ENCODE results near the gene MLNR.

DNA sequence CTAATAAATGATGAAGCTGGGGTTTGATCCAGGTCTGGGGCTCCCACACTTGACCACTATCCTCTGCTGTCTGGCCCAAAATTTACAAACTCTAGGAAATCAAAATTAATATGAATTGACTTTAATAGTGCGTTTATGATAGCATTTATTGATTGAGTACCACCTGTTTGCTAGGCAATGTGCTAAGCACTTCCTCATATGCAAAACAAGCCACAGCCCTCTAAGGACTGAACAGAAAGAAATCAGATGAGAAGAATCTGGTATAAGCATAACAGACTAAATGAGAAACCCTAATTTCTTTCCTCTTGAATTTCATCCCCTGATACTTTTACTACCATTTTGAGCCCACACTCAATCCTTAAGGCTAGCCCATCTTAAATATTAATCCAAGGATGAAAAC is 6.6 kb upstream of the MLNR start:
- TF ChIP-seq, protein P1, sequence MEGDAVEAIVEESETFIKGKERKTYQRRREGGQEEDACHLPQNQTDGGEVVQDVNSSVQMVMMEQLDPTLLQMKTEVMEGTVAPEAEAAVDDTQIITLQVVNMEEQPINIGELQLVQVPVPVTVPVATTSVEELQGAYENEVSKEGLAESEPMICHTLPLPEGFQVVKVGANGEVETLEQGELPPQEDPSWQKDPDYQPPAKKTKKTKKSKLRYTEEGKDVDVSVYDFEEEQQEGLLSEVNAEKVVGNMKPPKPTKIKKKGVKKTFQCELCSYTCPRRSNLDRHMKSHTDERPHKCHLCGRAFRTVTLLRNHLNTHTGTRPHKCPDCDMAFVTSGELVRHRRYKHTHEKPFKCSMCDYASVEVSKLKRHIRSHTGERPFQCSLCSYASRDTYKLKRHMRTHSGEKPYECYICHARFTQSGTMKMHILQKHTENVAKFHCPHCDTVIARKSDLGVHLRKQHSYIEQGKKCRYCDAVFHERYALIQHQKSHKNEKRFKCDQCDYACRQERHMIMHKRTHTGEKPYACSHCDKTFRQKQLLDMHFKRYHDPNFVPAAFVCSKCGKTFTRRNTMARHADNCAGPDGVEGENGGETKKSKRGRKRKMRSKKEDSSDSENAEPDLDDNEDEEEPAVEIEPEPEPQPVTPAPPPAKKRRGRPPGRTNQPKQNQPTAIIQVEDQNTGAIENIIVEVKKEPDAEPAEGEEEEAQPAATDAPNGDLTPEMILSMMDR (IDR thresholded peaks at IDR 0.05; ENCODE audit: low read depth, low read length, missing input control): no peak
- TF ChIP-seq, protein P2, sequence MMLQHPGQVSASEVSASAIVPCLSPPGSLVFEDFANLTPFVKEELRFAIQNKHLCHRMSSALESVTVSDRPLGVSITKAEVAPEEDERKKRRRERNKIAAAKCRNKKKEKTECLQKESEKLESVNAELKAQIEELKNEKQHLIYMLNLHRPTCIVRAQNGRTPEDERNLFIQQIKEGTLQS (IDR thresholded peaks at IDR 0.05): no peak
- TF ChIP-seq, protein P3, sequence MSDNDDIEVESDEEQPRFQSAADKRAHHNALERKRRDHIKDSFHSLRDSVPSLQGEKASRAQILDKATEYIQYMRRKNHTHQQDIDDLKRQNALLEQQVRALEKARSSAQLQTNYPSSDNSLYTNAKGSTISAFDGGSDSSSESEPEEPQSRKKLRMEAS (IDR thresholded peaks at IDR 0.05): no peak
- TF ChIP-seq SP1 (IDR thresholded peaks at IDR 0.05) (no peak), TAF1 (conservative IDR thresholded peaks at IDR 0.05) (no peak), RXRA (IDR thresholded peaks at IDR 0.05) (no peak), HNF4G (IDR thresholded peaks at IDR 0.05) (no peak), EGR1 (IDR thresholded peaks at IDR 0.05; ENCODE audit: low read depth in 2 of 2) (no peak), RAD21 (IDR thresholded peaks at IDR 0.05) (no peak), JUND (IDR thresholded peaks at IDR 0.05) (no peak), YY1 (IDR thresholded peaks at IDR 0.05) (no peak), NR2F2 (IDR thresholded peaks at IDR 0.05) (no peak)
- TF ChIP-seq, protein P4, sequence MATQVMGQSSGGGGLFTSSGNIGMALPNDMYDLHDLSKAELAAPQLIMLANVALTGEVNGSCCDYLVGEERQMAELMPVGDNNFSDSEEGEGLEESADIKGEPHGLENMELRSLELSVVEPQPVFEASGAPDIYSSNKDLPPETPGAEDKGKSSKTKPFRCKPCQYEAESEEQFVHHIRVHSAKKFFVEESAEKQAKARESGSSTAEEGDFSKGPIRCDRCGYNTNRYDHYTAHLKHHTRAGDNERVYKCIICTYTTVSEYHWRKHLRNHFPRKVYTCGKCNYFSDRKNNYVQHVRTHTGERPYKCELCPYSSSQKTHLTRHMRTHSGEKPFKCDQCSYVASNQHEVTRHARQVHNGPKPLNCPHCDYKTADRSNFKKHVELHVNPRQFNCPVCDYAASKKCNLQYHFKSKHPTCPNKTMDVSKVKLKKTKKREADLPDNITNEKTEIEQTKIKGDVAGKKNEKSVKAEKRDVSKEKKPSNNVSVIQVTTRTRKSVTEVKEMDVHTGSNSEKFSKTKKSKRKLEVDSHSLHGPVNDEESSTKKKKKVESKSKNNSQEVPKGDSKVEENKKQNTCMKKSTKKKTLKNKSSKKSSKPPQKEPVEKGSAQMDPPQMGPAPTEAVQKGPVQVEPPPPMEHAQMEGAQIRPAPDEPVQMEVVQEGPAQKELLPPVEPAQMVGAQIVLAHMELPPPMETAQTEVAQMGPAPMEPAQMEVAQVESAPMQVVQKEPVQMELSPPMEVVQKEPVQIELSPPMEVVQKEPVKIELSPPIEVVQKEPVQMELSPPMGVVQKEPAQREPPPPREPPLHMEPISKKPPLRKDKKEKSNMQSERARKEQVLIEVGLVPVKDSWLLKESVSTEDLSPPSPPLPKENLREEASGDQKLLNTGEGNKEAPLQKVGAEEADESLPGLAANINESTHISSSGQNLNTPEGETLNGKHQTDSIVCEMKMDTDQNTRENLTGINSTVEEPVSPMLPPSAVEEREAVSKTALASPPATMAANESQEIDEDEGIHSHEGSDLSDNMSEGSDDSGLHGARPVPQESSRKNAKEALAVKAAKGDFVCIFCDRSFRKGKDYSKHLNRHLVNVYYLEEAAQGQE (IDR thresholded peaks at IDR 0.05): no peak
- TF ChIP-seq, protein P5, sequence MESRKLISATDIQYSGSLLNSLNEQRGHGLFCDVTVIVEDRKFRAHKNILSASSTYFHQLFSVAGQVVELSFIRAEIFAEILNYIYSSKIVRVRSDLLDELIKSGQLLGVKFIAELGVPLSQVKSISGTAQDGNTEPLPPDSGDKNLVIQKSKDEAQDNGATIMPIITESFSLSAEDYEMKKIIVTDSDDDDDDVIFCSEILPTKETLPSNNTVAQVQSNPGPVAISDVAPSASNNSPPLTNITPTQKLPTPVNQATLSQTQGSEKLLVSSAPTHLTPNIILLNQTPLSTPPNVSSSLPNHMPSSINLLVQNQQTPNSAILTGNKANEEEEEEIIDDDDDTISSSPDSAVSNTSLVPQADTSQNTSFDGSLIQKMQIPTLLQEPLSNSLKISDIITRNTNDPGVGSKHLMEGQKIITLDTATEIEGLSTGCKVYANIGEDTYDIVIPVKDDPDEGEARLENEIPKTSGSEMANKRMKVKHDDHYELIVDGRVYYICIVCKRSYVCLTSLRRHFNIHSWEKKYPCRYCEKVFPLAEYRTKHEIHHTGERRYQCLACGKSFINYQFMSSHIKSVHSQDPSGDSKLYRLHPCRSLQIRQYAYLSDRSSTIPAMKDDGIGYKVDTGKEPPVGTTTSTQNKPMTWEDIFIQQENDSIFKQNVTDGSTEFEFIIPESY (IDR thresholded peaks at IDR 0.05): no peak

Data from liver (tissue), 3 donors.